ENCODE measurements around the gene PSMB2.

DNA sequence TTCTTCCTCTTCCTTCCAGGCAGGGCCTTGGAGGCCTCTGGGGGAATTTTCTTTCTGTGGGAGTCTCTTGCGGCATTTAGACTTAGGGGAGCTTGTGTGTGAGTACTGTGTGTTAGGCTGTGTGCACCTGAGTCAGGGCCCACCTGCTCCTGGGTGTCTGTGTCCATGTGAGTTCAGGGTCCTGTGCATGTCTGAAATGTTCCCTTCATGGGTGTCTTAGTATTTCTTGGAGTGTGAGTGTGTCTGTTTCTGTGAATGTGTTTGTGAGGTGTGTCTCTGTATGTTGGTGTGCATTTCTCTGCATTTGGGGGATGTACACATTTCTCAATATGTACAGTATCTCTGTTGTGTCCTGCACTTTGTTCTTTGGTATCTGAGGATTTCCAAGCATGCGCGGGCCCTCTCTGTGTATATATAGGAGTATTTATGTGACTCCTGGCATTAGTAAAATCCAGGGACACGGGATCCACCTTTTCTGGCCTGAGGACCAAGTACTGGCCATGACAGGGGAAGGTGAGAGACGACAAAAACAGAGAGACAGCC lies 65.8 kb downstream of the PSMB2 start:
- no peak for TF ChIP-seq GLI4 (tag by site-specific recombination; IDR thresholded peaks at IDR 0.05)
- TF ChIP-seq, protein P1, sequence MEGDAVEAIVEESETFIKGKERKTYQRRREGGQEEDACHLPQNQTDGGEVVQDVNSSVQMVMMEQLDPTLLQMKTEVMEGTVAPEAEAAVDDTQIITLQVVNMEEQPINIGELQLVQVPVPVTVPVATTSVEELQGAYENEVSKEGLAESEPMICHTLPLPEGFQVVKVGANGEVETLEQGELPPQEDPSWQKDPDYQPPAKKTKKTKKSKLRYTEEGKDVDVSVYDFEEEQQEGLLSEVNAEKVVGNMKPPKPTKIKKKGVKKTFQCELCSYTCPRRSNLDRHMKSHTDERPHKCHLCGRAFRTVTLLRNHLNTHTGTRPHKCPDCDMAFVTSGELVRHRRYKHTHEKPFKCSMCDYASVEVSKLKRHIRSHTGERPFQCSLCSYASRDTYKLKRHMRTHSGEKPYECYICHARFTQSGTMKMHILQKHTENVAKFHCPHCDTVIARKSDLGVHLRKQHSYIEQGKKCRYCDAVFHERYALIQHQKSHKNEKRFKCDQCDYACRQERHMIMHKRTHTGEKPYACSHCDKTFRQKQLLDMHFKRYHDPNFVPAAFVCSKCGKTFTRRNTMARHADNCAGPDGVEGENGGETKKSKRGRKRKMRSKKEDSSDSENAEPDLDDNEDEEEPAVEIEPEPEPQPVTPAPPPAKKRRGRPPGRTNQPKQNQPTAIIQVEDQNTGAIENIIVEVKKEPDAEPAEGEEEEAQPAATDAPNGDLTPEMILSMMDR (tag by site-specific recombination; IDR thresholded peaks at IDR 0.05) = no peak

All from HEK293 (cell line).